ENCODE data around the gene UBE4B.
A peak's percentile ranks its signal among the peaks of the same experiment; 100 is the strongest.

DNA sequence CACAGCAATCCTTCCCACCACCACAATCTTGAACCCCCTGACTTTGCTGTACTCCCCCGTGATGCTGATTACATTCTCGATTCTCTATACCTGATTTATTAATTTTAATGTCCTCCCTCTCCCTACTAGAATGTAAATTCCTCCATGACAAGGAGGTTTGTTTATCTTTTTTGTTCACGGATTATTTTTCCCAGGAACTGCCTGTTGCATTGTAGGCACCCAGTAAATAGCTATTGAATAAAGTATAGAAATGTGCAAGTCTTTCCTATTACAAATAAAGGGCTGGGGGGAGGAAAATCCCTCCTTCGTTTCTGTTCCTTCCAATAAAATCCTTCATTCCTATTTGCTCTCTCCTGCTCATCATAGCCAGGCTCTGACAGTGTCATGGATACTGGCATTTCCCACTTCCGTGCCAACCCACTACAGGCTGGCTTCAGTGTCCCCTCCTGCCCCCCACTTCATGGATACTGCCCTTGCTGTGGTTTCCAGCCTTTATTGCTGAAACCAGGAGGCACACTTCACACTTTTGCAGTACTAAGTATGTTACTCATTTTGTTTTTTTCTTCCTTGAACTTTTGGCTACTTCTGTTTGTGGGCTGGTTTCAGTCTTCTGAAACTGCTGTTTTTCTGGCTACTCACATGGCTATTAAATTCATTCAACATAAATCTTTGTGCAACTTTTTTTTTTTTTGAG, 185.1 kb downstream of the UBE4B start:
- TF ChIP-seq, protein P1, sequence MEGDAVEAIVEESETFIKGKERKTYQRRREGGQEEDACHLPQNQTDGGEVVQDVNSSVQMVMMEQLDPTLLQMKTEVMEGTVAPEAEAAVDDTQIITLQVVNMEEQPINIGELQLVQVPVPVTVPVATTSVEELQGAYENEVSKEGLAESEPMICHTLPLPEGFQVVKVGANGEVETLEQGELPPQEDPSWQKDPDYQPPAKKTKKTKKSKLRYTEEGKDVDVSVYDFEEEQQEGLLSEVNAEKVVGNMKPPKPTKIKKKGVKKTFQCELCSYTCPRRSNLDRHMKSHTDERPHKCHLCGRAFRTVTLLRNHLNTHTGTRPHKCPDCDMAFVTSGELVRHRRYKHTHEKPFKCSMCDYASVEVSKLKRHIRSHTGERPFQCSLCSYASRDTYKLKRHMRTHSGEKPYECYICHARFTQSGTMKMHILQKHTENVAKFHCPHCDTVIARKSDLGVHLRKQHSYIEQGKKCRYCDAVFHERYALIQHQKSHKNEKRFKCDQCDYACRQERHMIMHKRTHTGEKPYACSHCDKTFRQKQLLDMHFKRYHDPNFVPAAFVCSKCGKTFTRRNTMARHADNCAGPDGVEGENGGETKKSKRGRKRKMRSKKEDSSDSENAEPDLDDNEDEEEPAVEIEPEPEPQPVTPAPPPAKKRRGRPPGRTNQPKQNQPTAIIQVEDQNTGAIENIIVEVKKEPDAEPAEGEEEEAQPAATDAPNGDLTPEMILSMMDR (IDR thresholded peaks at IDR 0.05), result no peak
- TF ChIP-seq POLR2AphosphoS5 (IDR thresholded peaks at IDR 0.05), result peak in 3 of 4 donors; percentile 29 to 43 (median 35)

Data from sigmoid colon (tissue), 4 donors.